Muscle of leg (tissue), 11 donors: ENCODE results near the gene AP3M1. TPM values are rescaled to one million over a fixed set of nuclear protein-coding genes. Genes with fewer than 3 reads are reported as not detected.

ENCODE experiments used
- DNase-seq: peaks from one replicate; pipeline ENCODE4 v3.0.0; 2013
- H3K27ac ChIP-seq: one replicate; pipeline ENCODE4 v1.5.1; 2013; ENCODE audit warnings: mild to moderate bottlenecking, low read length, control low read depth
- H3K27me3 ChIP-seq: one replicate; pipeline ENCODE4 v1.6.1; 2013; ENCODE audit warnings: low read length; ENCODE audit not compliant: control insufficient read depth, insufficient read depth
- H3K36me3 ChIP-seq: one replicate; pipeline ENCODE4 v1.6.1; 2013; ENCODE audit warnings: low read length; ENCODE audit not compliant: control insufficient read depth, insufficient read depth
- H3K4me1 ChIP-seq: one replicate; pipeline ENCODE4 v1.6.1; 2013; ENCODE audit warnings: low read length; ENCODE audit not compliant: control insufficient read depth, insufficient read depth
- H3K4me3 ChIP-seq: one replicate; pipeline ENCODE4 v1.5.1; 2013; ENCODE audit warnings: low read length, control low read depth
- H3K9me3 ChIP-seq: replicated peaks from 2 replicates; pipeline ENCODE4 v1.6.1; 2013; ENCODE audit warnings: low read depth, low read length; ENCODE audit not compliant: control insufficient read depth
- WGBS: methylation state at CpG from one replicate; pipeline ENCODE4 v1.1.5; 2013; ENCODE audit warnings: missing lambda C conversion rate; ENCODE audit not compliant: insufficient coverage; 5-methylcytosine and 5-hydroxymethylcytosine counted together
- polyA plus RNA-seq, 8 donors: library from polyadenylated mRNA; unstranded; fragments of 120-200 nt; gene quantifications; one replicate each; pipeline versions ENCODE4 v1.2.1 to v1.2.3, GENCODE V29; 2013; ENCODE audit warnings: inconsistent platforms in 1 of 8, low replicate concordance in 1 of 8; ENCODE audit not compliant: insufficient read length in 8 of 8, insufficient read depth in 1 of 8
- total RNA-seq: library from RNA; stranded (reverse); fragments of 120-200 nt; gene quantifications from one replicate; pipeline ENCODE4 v1.2.4, GENCODE V29; 2013

The AP3M1 gene
- total and polyA plus RNA-seq, 9 donors: 25.8 to 44.8 (median 36.8) TPM

GRCh38 chr10:74084955-74085354 is 65.7 kb downstream of the AP3M1 start:
- no CpG with 5 or more reads among the region's 3 CpGs for WGBS
- no peak overlapping the region for H3K4me3 ChIP-seq
- no peaks in the 10 kb centered on the region for H3K4me1 ChIP-seq
- no peak for DNase-seq
- H3K27me3 ChIP-seq: no peaks in the 10 kb centered on the region
- H3K36me3 ChIP-seq: peaks cover 13% of the 10 kb centered on the region
- H3K27ac ChIP-seq: no peak overlapping the region
- no peaks in the 10 kb centered on the region for H3K9me3 ChIP-seq

GRCh38 chr10:74083304-74083703 is 67.3 kb downstream of the AP3M1 start:
- no peaks in the 10 kb centered on the region for H3K4me1 ChIP-seq
- no peaks in the 10 kb centered on the region for H3K27me3 ChIP-seq
- no peak overlapping the region for H3K4me3 ChIP-seq
- H3K36me3 ChIP-seq: peaks cover 12% of the 10 kb centered on the region
- H3K9me3 ChIP-seq: no peaks in the 10 kb centered on the region
- DNase-seq: no peak
- WGBS: 100% methylated on average over 1 of the region's 2 CpGs
- H3K27ac ChIP-seq: no peak overlapping the region

GRCh38 chr10:74081941-74082718 is 68.5 kb downstream of the AP3M1 start:
- Histone ChIP-seq H3K9me3 (no peaks in the 10 kb centered on the region), H3K27me3 (no peaks in the 10 kb centered on the region), H3K4me3 (no peak overlapping the region), H3K4me1 (no peaks in the 10 kb centered on the region), H3K36me3 (peaks cover 9% of the 10 kb centered on the region), H3K27ac (no peak overlapping the region)
- 83% methylated on average over 1 of the region's 5 CpGs for WGBS
- DNase-seq: peak; percentile 38

GRCh38 chr10:74081192-74081803 is 69.3 kb downstream of the AP3M1 start:
- peaks cover 12% of the 10 kb centered on the region for H3K36me3 ChIP-seq
- H3K9me3 ChIP-seq: no peaks in the 10 kb centered on the region
- no peaks in the 10 kb centered on the region for H3K4me1 ChIP-seq
- H3K27ac ChIP-seq: no peak overlapping the region
- DNase-seq: peak; percentile 69
- 31% methylated on average over 2 of the region's 4 CpGs for WGBS
- H3K4me3 ChIP-seq: no peak overlapping the region
- no peaks in the 10 kb centered on the region for H3K27me3 ChIP-seq

GRCh38 chr10:74079936-74080590 is 70.6 kb downstream of the AP3M1 start:
- Histone ChIP-seq H3K27me3 (no peaks in the 10 kb centered on the region), H3K9me3 (no peaks in the 10 kb centered on the region), H3K36me3 (peaks cover 20% of the 10 kb centered on the region), H3K4me3 (no peak overlapping the region), H3K4me1 (no peaks in the 10 kb centered on the region), H3K27ac (no peak overlapping the region)
- no peak for DNase-seq
- WGBS: no CpG with 5 or more reads among the region's 2 CpGs

GRCh38 chr10:74079028-74079935 is 71.3 kb downstream of the AP3M1 start:
- no peaks in the 10 kb centered on the region for H3K4me1 ChIP-seq
- no peak for DNase-seq
- no CpG with 5 or more reads among the region's 4 CpGs for WGBS
- H3K27ac ChIP-seq: no peak overlapping the region
- no peak overlapping the region for H3K4me3 ChIP-seq
- no peaks in the 10 kb centered on the region for H3K9me3 ChIP-seq
- H3K36me3 ChIP-seq: peaks cover 22% of the 10 kb centered on the region
- no peaks in the 10 kb centered on the region for H3K27me3 ChIP-seq

GRCh38 chr10:74078037-74078436 is 72.6 kb downstream of the AP3M1 start:
- Histone ChIP-seq H3K27ac (no peak overlapping the region), H3K27me3 (no peaks in the 10 kb centered on the region), H3K4me1 (no peaks in the 10 kb centered on the region), H3K9me3 (no peaks in the 10 kb centered on the region), H3K36me3 (peaks cover 30% of the 10 kb centered on the region), H3K4me3 (no peak overlapping the region)
- no CpG with 5 or more reads among the region's 1 CpG for WGBS
- DNase-seq: no peak

GRCh38 chr10:74077416-74077815 is 73.2 kb downstream of the AP3M1 start:
- no peaks in the 10 kb centered on the region for H3K4me1 ChIP-seq
- peaks cover 35% of the 10 kb centered on the region for H3K36me3 ChIP-seq
- H3K27me3 ChIP-seq: no peaks in the 10 kb centered on the region
- H3K4me3 ChIP-seq: no peak overlapping the region
- no peaks in the 10 kb centered on the region for H3K9me3 ChIP-seq
- no peak overlapping the region for H3K27ac ChIP-seq
- 100% methylated on average over 1 of the region's 4 CpGs for WGBS
- DNase-seq: no peak

GRCh38 chr10:74076961-74077360 is 73.7 kb downstream of the AP3M1 start:
- H3K27ac ChIP-seq: no peak overlapping the region
- WGBS: no CpG with 5 or more reads among the region's 2 CpGs

More at GRCh38 chr10:74076961-74077360, 73.7 kb downstream of the AP3M1 start:
- no peak overlapping the region for H3K4me3 ChIP-seq
- no peak for DNase-seq
- no peaks in the 10 kb centered on the region for H3K9me3 ChIP-seq
- no peaks in the 10 kb centered on the region for H3K4me1 ChIP-seq
- peaks cover 34% of the 10 kb centered on the region for H3K36me3 ChIP-seq
- H3K27me3 ChIP-seq: no peaks in the 10 kb centered on the region
